CMK (cell line): ENCODE data around the gene SPIRE1.

Experiments used
- DNase-seq: peaks from one replicate; pipeline ENCODE4 v3.0.0-alpha.2; 2010; ENCODE audit warnings: low read depth

The SPIRE1 gene

GRCh38 chr18:12657684-12658425 lies at the start of gene SPIRE1:
Gene SPIRE1 (minus strand): TSS chr18:12658107. CDS start chr18:12657866, 241 bp downstream.
- no peak for DNase-seq

GRCh38 chr18:12703664-12704063 lies 45.8 kb upstream of the SPIRE1 start:
- no peak for DNase-seq

- no peak for DNase-seq
Observed at GRCh38 chr18:12703096-12703567, 45.2 kb upstream of the SPIRE1 start.

GRCh38 chr18:12702221-12703095 lies 44.6 kb upstream of the SPIRE1 start, which contains the start of the genes CEP76 and PSMG2:
Gene CEP76 (minus strand): TSS chr18:12702723. CDS start chr18:12702548, 175 bp downstream.
Gene PSMG2 (plus strand): TSS chr18:12703042. CDS start chr18:12703108, 66 bp downstream.
- DNase-seq: no peak

GRCh38 chr18:12701161-12701560 lies 43.3 kb upstream of the SPIRE1 start:
- DNase-seq: no peak

GRCh38 chr18:12699747-12700146 lies 41.8 kb upstream of the SPIRE1 start:
- no peak for DNase-seq

- DNase-seq: no peak
Observed at GRCh38 chr18:12694032-12694431, 36.1 kb upstream of the SPIRE1 start.

GRCh38 chr18:12692206-12692605 lies 34.3 kb upstream of the SPIRE1 start:
- DNase-seq: no peak

- no peak for DNase-seq
Observed at GRCh38 chr18:12689256-12689850, 31.4 kb upstream of the SPIRE1 start.

- DNase-seq: no peak
Observed at GRCh38 chr18:12686100-12686499, 28.2 kb upstream of the SPIRE1 start.

GRCh38 chr18:12679183-12679786 lies 21.4 kb upstream of the SPIRE1 start:
- no peak for DNase-seq

GRCh38 chr18:12668041-12668440 lies 10.1 kb upstream of the SPIRE1 start:
- DNase-seq: no peak

GRCh38 chr18:12659904-12660605 lies 2.1 kb upstream of the SPIRE1 start:
- no peak for DNase-seq

GRCh38 chr18:12658426-12659138 lies 675 bp upstream of the SPIRE1 start:
- no peak for DNase-seq

GRCh38 chr18:12656938-12657683 lies 796 bp downstream of the SPIRE1 start:
- DNase-seq: no peak

- no peak for DNase-seq
Observed at GRCh38 chr18:12656605-12656937, 1.3 kb downstream of the SPIRE1 start.

- no peak for DNase-seq
Observed at GRCh38 chr18:12654971-12655370, 2.9 kb downstream of the SPIRE1 start.

- no peak for DNase-seq
Observed at GRCh38 chr18:12652861-12653401, 5.0 kb downstream of the SPIRE1 start.

- no peak for DNase-seq
Observed at GRCh38 chr18:12651651-12652050, 6.3 kb downstream of the SPIRE1 start.

GRCh38 chr18:12647773-12648172 lies 10.1 kb downstream of the SPIRE1 start:
- DNase-seq: no peak
